NOMO-1 treated with dmso at 0.1 percent for 144 hours (cell line): ENCODE results near the gene TBX15.
"Not testable (repeated sequence)": the region's sequence is repeated elsewhere in the genome, so short reads cannot be mapped to it uniquely, and the experiment has no call there.

Source experiments
- DNase-seq: peaks from one replicate; lab custom pipeline; 2025; ENCODE audit not compliant: unreplicated experiment; lab: John Stamatoyannopoulos, UW

Gene TBX15

GRCh38 chr1:118928739-118929554 lies 59.2 kb downstream of the TBX15 start:
- DNase-seq: no peak

GRCh38 chr1:118927427-118928187 lies 60.5 kb downstream of the TBX15 start:
- DNase-seq: no peak

GRCh38 chr1:118926261-118926660 lies 61.9 kb downstream of the TBX15 start:
- no peak for DNase-seq

GRCh38 chr1:118925651-118926050 lies 62.5 kb downstream of the TBX15 start:
- DNase-seq: no peak

- DNase-seq: no peak
These were observed 64.8 kb downstream of the TBX15 start for GRCh38 chr1:118923319-118923718.

- DNase-seq: no peak
These were observed 66.1 kb downstream of the TBX15 start for GRCh38 chr1:118921994-118922393.

- no peak for DNase-seq
These were observed 67.9 kb downstream of the TBX15 start for GRCh38 chr1:118920124-118920717.

GRCh38 chr1:118918940-118919259 lies 69.2 kb downstream of the TBX15 start:
- no peak for DNase-seq

GRCh38 chr1:118918230-118918939 lies 69.8 kb downstream of the TBX15 start:
- DNase-seq: no peak

- not testable (repeated sequence) for DNase-seq
These were observed 71.8 kb downstream of the TBX15 start for GRCh38 chr1:118916346-118916745.

GRCh38 chr1:118914379-118915161 lies 73.6 kb downstream of the TBX15 start:
- DNase-seq: no peak

- no peak for DNase-seq
These were observed 74.3 kb downstream of the TBX15 start for GRCh38 chr1:118913818-118914217.

- DNase-seq: no peak
These were observed 75.6 kb downstream of the TBX15 start for GRCh38 chr1:118912574-118912973.

GRCh38 chr1:118911571-118911970 lies 76.6 kb downstream of the TBX15 start:
- DNase-seq: no peak

- DNase-seq: no peak
These were observed 80.7 kb downstream of the TBX15 start for GRCh38 chr1:118907466-118907865.

GRCh38 chr1:118905671-118906070 lies 82.5 kb downstream of the TBX15 start:
- no peak for DNase-seq

GRCh38 chr1:118905196-118905595 lies 82.9 kb downstream of the TBX15 start:
- no peak for DNase-seq

- DNase-seq: no peak
These were observed 85.4 kb downstream of the TBX15 start for GRCh38 chr1:118902711-118903191.

- DNase-seq: no peak
These were observed 85.8 kb downstream of the TBX15 start for GRCh38 chr1:118902299-118902698.

GRCh38 chr1:118900643-118901440 lies 87.3 kb downstream of the TBX15 start:
- DNase-seq: no peak
